Right renal cortex interstitium (tissue), 3 donors: ENCODE results near the gene CARTPT. TPM values are rescaled to one million over a fixed set of nuclear protein-coding genes. Genes with fewer than 3 reads are reported as not detected.

Source experiments
- polyA plus RNA-seq, 3 donors: library from polyadenylated mRNA; unstranded; fragments of 120-200 nt; gene quantifications; one replicate each; pipeline ENCODE4 v1.2.1, GENCODE V29; 2013; ENCODE audit not compliant: insufficient read length in 3 of 3

Gene CARTPT
- polyA plus RNA-seq, 3 donors = not detected

Other genes with a start within 250 kb of the CARTPT start
- gene MCCC2, start 131.9 kb upstream of the CARTPT start, polyA plus RNA-seq = 10 to 100 TPM; 64.2 to 68.5 (median 65.9) TPM